ACHN (cell line): ENCODE measurements around the gene LAPTM4A.
"Not testable (repeated sequence)": the region's sequence is repeated elsewhere in the genome, so short reads cannot be mapped to it uniquely, and the experiment has no call there.

ENCODE experiments used
- DNase-seq: peaks from one replicate; pipeline ENCODE4 v3.0.0-alpha.2; 2015
- in situ Hi-C: cut with HindIII; loops from 2 replicates; pipeline ENCODE4 v1.10.0; 2017; ENCODE audit warnings: low sequenced_read_pairs, low pct_ligation_motif_present, low pct_unique_long_range_greater_than_20kb

Gene LAPTM4A

DNA sequence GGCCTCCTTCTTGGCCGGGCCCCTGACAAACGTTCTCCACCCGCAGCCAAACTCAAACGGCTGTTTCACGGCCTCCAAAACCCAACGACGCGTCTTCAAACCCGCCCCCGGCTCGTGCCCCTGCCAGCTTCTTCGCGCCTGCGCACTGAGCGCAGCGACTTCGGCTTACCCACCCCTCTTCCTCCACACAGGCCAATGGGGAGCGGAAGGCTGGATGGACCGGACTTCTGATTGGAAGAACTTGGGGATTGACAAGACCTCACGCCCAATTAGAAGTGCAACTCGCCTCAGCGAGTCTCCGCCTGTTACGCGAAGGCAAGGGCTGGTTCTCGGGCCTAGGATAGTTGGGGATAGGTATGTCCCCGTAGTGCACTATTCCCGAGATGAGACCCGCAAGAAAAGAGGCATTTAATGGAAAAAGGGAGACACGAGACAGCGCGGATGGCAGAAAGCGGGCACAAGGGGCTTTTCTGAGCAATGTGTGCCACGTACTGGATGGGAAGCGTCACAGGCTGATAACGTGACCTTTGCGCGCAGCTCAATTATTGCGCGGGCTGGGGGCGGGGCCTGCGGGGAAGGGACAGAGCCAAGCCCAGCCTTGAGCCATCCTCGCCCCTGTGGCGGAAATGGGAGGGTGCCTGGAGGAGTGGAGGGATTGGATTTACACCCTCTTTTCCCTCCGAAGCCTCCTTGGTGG, at the start of gene LAPTM4A:
LAPTM4A (minus strand) TSS at position 97 of the 697 bp plus-strand sequence. CDS start 108 bp downstream, outside the sequence.
- in situ Hi-C loops = no loop called here
- peak; percentile 100 for DNase-seq

DNA sequence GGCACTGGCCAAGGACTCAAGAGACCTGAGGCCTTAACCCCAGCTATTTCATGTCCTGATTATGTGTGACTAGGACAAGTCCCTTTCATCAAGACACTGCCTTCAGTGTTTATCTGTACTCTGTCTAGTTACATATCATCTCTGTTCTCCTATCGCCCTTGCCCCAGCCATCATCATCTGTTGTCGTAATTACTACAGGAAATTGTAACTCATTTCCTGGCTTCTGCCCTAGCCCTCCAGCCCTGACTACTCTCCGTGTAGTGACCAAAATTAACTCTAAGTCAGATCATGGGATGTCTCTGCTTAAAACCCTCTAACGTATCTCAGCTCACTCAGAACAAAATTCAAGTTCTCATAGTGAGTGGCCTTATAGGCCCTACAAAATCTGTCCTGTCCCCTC, 49.3 kb upstream of the LAPTM4A start:
- no peak for DNase-seq

DNA sequence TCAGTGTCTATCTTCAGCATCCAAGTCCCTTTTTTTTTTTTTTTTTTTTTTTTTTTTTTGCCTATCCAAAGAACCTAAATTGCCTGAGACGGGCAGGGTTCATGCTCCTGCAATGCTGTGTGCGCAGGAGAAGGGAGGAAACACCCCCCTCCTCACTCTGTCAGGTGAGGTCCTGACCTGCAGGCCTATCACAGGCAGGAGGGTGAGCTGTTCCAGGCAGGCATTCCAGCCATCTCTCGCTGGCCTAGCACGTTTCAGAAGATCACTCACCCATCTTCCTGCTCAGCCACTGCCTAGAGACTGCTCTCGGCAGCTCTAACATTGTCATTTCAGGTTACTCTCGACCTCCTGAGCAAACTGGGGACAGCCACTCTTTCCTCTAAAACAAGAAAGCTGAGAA, 48.4 kb upstream of the LAPTM4A start:
- DNase-seq = no peak
- in situ Hi-C loops = no loop called here

More for the DNA sequence above, 49.3 kb upstream of the LAPTM4A start:
- in situ Hi-C loops = no loop called here

DNA sequence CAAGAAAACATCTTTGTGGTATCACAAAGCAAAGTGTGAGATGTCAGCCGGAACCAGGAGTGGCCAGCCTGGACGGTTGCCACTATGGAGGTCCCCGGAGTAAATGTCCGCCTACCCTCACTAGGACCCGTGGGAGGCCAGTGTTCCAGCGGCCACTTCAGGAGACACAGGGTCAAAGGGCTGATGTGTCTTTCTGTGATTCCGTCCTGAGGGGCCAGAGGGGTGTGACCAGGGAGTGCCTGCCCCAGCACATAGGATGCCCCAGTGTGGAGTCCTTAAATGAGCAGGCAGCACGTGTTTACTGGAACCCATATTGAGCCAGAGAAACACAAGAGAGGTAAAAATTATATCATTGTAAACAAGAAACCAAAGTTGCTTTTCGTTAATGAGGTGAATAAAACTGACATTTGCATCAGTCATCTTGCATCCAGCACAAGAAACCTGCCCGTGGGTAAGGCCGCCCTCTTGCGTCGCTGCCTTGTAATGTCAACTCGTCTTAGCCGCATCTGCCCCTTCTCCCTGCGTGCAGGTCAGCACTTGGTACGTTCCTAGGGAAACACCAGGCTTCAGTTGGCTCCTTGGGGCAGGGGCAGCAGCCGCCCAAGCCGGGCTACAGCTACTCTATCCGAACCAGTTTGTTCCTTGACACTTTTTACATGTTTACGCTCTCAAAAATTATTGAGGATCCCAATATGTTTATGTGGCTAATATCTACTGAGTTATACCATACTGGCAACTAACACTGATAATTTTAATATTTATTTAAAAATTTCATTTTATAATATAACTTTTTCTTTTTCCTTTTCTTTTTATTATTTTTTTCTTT, 46.7 kb upstream of the LAPTM4A start:
- in situ Hi-C loops = no loop called here
- DNase-seq = peak; percentile 82

DNA sequence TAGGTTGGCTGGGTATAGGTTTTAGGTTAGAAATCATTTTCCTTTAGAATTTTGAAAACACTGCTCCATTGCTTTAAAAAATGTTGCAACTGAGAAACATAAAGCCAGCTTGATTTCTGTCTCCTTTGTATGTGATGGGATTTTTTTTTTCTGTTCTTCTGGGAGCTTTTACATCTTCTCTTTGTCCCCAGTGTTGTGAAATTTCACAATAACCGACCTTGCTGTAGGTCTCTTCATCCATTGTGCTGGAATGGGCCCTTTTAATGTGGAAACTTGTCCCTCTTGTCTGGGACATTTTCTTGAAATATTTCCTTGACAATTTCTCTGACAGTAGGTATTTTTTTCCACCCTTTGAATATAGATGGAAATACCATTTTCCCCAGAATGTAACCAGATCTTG, 44.0 kb upstream of the LAPTM4A start:
- DNase-seq = no peak
- in situ Hi-C loops = no loop called here

DNA sequence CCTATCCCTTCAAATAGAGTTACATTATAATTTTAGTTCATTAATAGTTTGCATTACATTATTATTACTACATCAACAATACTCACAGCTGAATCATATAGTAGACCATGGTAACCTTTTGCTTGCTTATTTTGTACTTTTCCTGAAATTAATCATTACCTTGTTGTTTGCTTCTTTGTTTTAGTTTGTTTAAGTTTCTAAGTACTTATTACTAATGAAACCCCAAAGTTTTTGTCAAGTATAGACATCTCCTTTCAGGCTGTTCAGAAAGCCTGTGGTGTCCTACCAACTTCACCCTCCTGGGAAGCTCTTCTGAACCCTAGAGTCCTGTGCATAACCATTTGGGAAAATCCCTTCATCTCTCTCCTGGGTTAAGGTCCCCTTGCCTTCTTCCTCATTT, 43.5 kb upstream of the LAPTM4A start:
- DNase-seq = no peak
- in situ Hi-C loops = no loop called here

DNA sequence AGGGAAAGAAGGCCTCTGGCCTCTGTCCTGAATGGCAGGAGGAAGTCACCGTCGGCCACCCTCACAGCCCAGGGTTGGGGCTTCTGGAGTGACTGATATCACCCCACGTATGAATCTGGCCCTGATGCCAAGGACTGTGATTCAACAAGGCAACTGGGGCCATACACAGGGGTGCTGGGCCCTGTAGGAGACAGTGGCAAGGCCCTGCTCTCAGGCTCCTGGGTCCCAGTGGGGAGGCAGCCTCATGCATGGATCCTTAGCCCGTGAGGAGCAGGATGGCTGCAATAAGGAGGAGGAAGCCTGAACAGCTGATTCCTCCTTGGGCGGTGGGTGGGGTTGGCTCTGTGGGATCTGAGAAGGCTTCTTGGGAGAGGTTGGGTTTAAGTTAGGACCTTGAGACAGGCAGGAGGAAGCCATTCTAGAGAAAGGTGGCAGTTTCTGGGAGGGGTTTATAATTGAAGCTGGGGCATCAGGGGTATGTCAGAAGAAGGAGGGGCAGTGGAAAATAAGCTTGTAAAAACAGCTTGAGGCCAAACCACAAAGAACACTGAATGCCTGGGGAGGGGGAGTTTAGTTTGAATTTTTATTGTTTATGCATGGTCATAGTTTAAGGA, 42.8 kb upstream of the LAPTM4A start:
- in situ Hi-C loops = no loop called here
- DNase-seq = no peak

DNA sequence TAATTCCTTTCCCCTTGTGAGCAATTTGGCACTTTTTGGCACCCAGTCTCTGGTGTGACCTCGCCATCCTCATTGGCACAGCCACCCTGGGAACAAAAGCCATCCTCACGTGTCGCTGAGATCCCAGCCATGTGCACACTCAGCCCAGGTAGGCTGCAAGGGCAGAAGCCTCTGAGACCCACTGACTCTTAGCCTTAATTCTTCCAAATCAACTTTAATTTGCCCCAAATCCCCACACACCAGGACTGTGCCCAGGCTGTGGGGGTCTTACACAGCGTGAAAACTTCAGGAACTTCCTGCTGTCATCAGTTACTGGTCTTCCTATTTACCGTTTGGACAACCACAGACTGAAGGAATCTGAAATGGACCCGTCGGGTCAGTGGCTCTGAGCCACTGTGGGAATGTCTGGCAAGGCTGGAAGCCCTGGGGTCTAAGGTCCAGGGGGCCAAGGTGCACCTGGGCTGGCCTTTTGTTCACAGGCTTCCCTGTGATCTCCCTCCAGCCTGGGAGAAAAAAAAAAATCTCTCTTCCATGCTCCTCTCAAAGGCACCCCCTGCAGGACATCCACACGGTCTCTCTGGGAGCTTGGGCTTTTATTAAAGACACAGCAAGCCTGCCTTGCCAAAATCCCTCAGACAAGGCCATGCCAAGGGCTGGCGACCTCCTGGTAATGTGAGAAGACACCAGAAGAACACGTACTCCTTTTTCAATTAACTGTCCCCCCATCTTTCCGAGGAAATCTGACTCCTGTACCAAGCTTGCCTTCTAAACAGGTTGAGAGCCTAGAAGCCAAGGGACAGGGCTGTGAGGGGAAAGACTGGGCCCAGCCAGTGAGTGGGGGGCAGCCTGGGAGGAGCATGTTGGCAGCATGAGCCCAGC, 42.1 kb upstream of the LAPTM4A start:
- in situ Hi-C loops = no loop called here
- peak; percentile 89 for DNase-seq

DNA sequence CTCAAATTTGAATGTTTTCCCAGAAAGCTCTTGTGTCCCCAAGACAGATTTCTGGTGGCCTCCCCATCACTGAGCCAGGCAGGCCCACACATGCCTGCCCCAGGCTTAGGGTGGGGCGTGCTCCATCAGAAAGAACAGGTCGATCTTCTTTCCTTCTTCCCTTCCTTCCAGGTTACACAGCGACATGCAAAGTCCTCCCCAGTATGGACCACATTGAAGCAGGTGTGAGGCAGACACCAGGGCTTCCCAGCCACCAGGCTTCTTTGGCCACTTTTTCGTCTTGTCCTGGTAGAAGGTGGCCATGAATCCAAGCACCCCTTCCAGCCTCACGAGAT, 41.4 kb upstream of the LAPTM4A start:
- no peak for DNase-seq
- in situ Hi-C loops = no loop called here

DNA sequence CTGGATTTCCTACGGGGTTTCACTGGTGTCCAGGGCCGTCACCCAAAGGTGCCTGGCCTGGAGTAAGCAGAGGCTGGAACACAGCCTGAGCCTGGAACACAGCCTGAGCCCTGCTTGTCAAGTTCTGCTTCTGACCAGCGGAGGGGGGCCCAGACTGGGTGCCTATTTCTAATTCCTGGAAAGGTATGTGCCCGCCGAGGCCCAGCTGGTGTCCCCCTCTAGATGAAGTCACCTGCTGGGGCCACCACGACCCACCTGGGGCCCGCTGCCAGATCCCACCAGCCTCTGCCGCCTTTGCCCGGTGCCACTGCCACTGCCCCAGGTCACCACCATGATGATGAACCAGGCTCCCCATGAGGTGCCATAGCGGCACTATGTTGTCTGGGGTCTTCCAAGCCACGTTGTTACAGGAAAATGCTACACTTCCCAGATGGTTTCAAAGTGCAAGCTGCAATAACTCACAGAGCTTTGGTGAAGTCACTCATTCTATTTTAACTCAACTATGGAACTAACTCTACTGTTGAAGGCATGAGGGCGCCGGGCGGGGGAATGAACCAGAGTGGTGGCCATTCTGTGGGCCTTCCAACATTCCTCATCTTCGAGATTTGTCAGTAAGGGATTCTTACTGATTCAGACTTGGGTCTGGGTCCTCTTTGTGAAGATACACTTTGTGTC, 40.9 kb upstream of the LAPTM4A start:
- in situ Hi-C loops = no loop called here
- no peak for DNase-seq

DNA sequence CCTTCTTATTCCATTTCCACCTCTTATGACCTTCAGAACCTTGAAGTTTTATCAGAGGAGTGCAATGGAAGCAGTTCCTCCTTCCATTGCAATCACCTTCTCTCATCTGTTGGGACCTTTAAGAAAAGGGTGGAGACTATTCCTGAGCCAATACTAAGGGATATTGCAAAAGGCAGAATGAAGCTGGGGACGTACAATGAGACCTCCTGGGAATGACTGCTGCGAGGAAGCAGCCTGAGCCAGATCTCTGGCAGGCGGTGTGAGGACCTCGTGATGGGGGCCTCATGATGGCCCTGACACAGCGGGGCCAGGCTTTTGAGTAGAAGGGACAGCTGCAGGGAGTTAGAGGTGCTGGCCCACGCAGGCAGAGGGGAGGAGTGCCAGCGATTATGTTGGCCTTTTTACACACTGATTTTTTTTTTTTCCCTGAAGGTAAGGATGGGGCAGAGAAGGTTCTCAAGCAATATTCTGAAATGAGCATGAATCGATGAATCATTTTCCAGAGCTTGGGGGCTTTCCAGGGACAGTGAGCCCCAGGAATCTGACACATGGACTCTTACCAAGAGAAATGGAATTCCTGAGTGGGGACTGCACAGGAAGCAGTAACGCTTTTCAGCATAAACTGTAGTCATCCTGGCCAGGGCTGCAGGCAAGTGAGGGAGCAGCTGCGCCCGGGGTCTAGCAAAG, 40.0 kb upstream of the LAPTM4A start:
- in situ Hi-C loops = no loop called here
- peak; percentile 90 for DNase-seq

DNA sequence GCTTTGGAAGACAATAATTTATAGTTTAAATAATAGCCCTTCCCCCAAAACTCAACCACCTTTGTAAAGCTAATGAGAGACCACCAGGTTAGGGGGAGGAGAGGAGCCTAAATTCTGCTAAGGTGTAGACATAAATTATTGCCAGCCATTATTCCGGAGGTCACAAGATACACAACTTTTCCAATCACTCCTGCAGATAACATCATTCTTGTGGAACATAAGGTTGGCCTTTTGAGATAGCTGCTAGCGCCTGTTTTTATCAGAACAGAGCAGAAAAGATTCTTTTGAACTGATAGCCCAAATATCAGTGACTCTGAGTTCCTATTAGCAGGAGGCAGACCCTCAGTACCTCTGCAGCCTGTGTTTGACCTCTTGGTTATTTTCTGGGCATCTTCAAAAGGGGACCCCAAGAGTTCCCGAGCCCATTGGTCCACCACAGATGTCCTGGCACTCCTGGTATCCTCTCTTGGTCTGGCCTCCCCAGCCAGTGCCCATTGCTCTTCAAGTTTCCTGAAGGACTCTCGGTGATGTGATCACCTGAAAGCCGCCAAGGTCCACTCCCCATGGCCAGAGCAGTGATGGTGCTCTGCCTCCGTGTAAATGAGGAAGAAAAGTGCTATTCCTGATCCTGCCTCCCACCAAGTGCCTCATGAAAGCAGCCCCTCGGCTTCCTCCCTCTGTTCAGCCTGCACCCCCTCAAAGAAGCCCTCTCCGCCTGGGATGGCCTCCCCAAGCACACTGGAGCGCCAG, 38.5 kb upstream of the LAPTM4A start:
- in situ Hi-C loops = no loop called here
- no peak for DNase-seq

DNA sequence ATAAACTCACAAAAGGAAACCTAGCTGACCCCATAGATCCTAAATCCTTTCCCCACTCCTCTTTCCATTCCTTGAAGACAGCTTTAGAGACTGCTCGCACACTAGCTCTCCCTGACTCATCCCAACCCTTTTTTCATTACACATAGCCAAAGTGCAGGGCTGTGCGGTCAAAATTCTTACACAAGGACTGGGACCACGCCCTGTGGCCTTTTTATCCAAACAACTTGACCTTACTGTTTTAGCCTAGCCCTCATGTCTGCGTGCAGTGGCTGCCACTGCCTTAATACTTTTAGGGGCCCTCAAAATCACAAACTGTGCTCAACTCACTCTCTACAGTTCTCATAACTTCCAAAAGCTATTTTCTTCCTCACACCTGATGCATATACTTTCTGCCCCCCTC, 34.5 kb upstream of the LAPTM4A start:
- DNase-seq, in situ Hi-C loops: not testable (repeated sequence)

DNA sequence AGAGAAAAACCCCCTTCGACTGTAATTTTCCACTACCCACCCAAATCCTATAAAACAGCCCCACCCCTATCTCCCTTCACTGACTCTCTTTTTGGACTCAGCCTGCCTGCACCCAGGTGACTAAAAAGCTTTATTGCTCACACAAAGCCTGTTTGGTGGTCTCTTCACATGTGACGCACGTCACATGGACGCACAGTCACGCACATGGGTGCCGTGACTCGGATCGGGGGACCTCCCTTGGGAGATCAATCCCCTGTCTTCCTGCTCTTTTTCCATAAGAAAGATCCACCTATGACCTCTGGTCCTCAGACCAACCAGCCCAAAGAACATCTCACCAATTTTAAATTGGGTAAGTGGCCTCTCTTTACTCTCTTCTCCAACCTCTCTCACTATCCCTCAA, 31.4 kb upstream of the LAPTM4A start:
- DNase-seq, in situ Hi-C loops: not testable (repeated sequence)

DNA sequence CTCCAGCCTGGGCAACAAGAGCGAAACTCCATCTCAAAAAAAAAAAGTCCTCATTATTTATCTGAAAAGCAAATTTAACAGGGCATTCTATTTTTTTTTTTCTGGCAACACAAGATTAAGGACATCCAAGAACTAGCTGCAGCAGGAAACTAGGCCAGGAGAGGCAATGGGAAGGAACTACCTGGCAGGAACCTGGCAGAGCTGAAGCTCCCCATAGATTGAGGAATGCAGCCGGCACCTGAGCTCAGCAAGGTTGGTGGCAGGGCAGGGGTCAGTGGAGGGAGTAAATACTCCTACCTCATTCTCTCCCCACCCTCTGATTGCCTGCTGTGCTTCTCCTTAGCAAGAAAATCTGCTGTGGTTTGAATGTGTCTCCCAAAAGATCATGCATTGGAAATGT, 30.4 kb upstream of the LAPTM4A start:
- no peak for DNase-seq
- in situ Hi-C loops = no loop called here

DNA sequence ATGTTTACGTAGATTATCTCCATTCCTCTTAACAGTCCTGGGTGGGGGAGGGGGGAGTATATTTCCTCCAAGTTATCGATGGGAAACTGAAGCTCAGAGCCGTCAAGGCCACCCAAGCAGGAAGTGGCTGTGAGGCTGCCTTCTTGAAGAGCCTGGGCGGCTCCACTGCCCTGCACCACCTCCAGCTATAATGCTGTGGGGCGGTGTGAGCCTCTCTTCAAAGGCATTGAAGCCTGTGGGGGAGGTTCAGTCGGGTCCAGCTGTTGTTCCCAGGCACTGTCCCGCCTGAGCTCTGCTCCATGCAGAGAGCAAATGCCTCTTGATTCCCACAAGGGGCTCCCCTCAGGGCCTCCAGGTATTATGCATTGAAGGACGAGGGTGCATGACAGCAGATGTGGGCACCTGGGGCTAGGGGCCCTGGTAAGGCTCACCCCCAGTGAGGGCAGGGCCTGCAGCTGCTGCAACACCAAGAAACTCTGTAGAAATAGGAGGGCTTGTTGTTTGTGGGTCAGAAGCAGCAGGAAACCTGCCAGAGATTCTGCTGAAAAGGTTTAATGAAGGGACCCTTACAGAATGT, 29.5 kb upstream of the LAPTM4A start:
- in situ Hi-C loops = no loop called here
- no peak for DNase-seq

DNA sequence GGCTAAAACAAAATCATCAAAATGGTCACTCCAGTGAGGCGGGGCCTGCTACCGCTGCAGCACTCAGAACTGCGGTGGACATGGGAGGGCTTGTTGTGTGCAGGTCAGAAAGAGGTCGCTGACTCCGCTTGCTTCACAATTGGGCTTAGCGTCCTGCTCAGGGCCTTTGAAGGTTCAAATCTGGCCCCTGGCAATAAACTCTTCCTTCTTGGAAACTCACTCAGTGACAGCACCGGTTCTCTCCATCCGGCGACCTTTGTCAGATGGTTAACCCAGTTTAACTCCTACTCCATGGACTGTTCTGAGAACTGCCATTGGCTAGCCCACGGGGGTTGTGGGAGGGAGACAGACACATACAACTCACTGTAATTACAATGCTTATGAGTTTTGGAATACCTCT, 29.0 kb upstream of the LAPTM4A start:
- in situ Hi-C loops = no loop called here
- no peak for DNase-seq
